K562 (cell line): Measurements from ENCODE around the gene SHB. TPM values are rescaled to one million over a fixed set of nuclear protein-coding genes. Genes with fewer than 3 reads are reported as not detected.

Experiments used
- CC2D1A ChIP-seq: fragments of 450-650 bp; IDR thresholded peaks from 2 replicates; pipeline ENCODE4 v1.6.1; 2017; ENCODE audit warnings: mild to moderate bottlenecking
- FOXM1 ChIP-seq, 2 experiments: fragments of 450-650 bp in 1 of 2; sonication (generic) in 1 of 2; formaldehyde crosslinking in 1 of 2; IDR thresholded peaks; 2 replicates each; pipeline versions ENCODE4 v1.6.1 to v1.9.0; 2017 to 2022; ENCODE audit warnings: low read depth in 2 of 2, mild to moderate bottlenecking in 2 of 2, missing genetic modification reagents in 1 of 2, moderate library complexity in 1 of 2
- GTF2F1 ChIP-seq: IDR thresholded peaks from 2 replicates; pipeline ENCODE4 v1.6.1; 2011; ENCODE audit warnings: low read depth, low read length, improper control_type of control experiment
- HOMEZ ChIP-seq: fragments of 250-450 bp; sonication (Bioruptor Pico); IDR thresholded peaks from 2 replicates; pipeline ENCODE4 v1.4.0; 2020; ENCODE audit warnings: mild to moderate bottlenecking, moderate library complexity
- MCM7 ChIP-seq, 2 experiments: fragments of 450-650 bp; IDR thresholded peaks; 2 replicates each; pipeline ENCODE4 v1.6.1; 2016 to 2018
- NELFE ChIP-seq: IDR thresholded peaks from 2 replicates; pipeline ENCODE4 v1.6.1; 2011; ENCODE audit warnings: mild to moderate bottlenecking; ENCODE audit not compliant: insufficient read depth, insufficient read length
- POLR2B ChIP-seq: fragments of 450-650 bp; IDR thresholded peaks from 2 replicates; pipeline ENCODE4 v1.6.1; 2018; ENCODE audit warnings: low read depth; ENCODE audit not compliant: partially characterized antibody
- RAD21 ChIP-seq, 2 experiments: fragments of 250-450 bp in 1 of 2; fragments of 450-650 bp in 1 of 2; sonication (Bioruptor Pico) in 1 of 2; formaldehyde crosslinking in 1 of 2; IDR thresholded peaks in 1 of 2; conservative IDR thresholded peaks in 1 of 2; 2 replicates each; pipeline versions ENCODE4 v1.4.0 to v1.8.0; 2020 to 2022; ENCODE audit warnings: mild to moderate bottlenecking in 2 of 2, moderate library complexity in 1 of 2
- STAT6 ChIP-seq: sonication (generic); formaldehyde crosslinking; IDR thresholded peaks from 2 replicates; pipeline ENCODE4 v1.8.1; 2023; ENCODE audit warnings: mild to moderate bottlenecking, missing genetic modification reagents
- SUPT5H ChIP-seq: fragments of 450-650 bp; IDR thresholded peaks from 2 replicates; pipeline ENCODE4 v1.6.1; 2016
- YBX1 ChIP-seq: fragments of 450-650 bp; IDR thresholded peaks from 2 replicates; pipeline ENCODE4 v1.7.1; 2016; ENCODE audit warnings: mild to moderate bottlenecking
- ZNF197 ChIP-seq: fragments of 200-800 bp; sonication (Bioruptor generic); IDR thresholded peaks from 2 replicates; pipeline ENCODE4 v1.6.1; 2016; ENCODE audit warnings: low read depth, missing genetic modification characterization, missing compliant biosample characterization
- ZNF318 ChIP-seq, 2 experiments: fragments of 450-650 bp; IDR thresholded peaks; 2 replicates each; pipeline ENCODE4 v1.6.1; 2016; ENCODE audit warnings: mild to moderate bottlenecking in 2 of 2, borderline replicate concordance in 1 of 2, low read depth in 1 of 2, moderate library complexity in 1 of 2
- polyA plus RNA-seq, 8 experiments: library from polyadenylated mRNA; depleted of rRNA in 4 of 8; stranded (reverse) in 5 of 8; unstranded in 3 of 8; fragments of >200 nt; fragmentation: Nextera tagmentation in 2 of 8; fragmentation: Illumina TruSeq in 1 of 8; extraction: Ambion mirVana in 2 of 8; extraction: Trizol in 1 of 8; gene quantifications; 2 replicates each; pipeline versions ENCODE4 v1.2.1 to v1.2.3, GENCODE V29; 2011 to 2014; ENCODE audit warnings: inconsistent platforms in 1 of 8, missing spikeins in 1 of 8
- total RNA-seq, 7 experiments: library from RNA; depleted of rRNA in 6 of 7; stranded (reverse); fragments of >200 nt in 6 of 7; fragmentation: Illumina TruSeq in 2 of 7; extraction: Trizol in 2 of 7; gene quantifications; 2 replicates each; pipeline versions ENCODE4 v1.2.1 to v1.2.3, GENCODE V29; 2011 to 2021; ENCODE audit warnings: low replicate concordance in 1 of 7

The SHB gene
- total and polyA plus RNA-seq, 9 of the 15 experiments (the other 6 are each of a cell fraction or from before 2014, with no cell fraction given) = 0.78 to 16.0 (median 5.3) TPM

GRCh38 chr9:37903647-37904444 lies 165.2 kb downstream of the SHB start, which contains the start of gene SLC25A51 (continued):
- no peak for TF ChIP-seq ZNF318 (IDR thresholded peaks at IDR 0.05; ENCODE audit: borderline replicate concordance in 1 of 2, low read depth in 1 of 2)
- TF ChIP-seq CC2D1A = no peak
- TF ChIP-seq GTF2F1 = 0 out of 2 replicates have a peak, but pooled peaks have one; percentile 59
- no peak for TF ChIP-seq NELFE
- TF ChIP-seq ZNF197 (CRISPR knock-in tag) = peak; percentile 56; the same call in 1 of the 2 replicates
- TF ChIP-seq STAT6 (CRISPR knock-in tag) = no peak
- peak in 1 of 2 experiments; percentile 42; a peak in 1 of 4 replicates for TF ChIP-seq MCM7 (IDR thresholded peaks at IDR 0.05)
- TF ChIP-seq RAD21 (CRISPR knock-in tag; conservative IDR thresholded peaks at IDR 0.05 in 1 of 2, IDR thresholded peaks at IDR 0.05 in 1 of 2) = peak; percentile 80
- TF ChIP-seq POLR2B = peak; percentile 60
- no peak for TF ChIP-seq YBX1
- peak; percentile 78 for TF ChIP-seq SUPT5H
- no peak for TF ChIP-seq FOXM1 (IDR thresholded peaks at IDR 0.05; ENCODE audit: low read depth)
- peak; percentile 82 for TF ChIP-seq FOXM1 (CRISPR knock-in tag; IDR thresholded peaks at IDR 0.05; ENCODE audit: low read depth)
- no peak for TF ChIP-seq HOMEZ
